ENCODE results near the gene AUTS2.

The AUTS2 gene

DNA sequence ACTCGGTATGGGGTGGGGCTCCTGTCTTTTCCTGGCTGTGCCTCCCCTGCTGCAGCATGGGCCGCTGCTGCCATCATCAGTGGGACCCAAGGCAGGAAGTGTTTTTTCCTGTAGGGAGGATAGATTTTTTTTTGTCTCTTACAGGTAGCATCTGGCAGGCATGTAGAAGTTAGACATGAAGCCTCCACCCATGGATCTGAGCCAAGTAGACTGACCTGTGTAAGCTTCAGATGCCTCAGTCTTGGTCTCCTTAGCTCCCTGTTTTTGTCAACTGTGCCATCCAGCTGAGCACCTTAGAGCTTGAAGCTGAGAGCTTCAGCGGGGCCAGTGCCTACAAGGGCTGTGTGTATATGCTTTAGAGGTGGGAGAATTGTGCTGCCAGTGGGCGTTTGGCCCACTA lies 93.5 kb downstream of the AUTS2 start:
- no peak for DNase-seq

DNA sequence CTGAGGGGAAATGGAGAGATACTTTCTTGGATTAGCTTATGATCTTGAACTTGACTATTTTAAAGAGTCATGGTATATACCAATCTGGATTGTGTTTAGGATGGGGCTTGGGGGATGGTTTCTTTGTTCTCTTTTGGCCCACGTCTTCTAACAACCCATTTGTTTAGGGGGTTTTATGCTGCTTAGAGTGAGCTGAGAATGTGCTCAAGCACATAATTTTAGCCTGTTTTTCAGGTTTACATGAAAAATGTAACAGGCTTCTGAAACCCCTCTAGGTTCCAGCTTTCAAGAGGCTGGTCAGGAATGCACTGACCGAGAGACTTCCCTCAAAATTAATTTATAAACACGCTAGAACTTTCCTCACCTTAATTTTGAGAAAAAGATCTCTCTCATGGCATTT lies 94.3 kb downstream of the AUTS2 start:
- DNase-seq: no peak

DNA sequence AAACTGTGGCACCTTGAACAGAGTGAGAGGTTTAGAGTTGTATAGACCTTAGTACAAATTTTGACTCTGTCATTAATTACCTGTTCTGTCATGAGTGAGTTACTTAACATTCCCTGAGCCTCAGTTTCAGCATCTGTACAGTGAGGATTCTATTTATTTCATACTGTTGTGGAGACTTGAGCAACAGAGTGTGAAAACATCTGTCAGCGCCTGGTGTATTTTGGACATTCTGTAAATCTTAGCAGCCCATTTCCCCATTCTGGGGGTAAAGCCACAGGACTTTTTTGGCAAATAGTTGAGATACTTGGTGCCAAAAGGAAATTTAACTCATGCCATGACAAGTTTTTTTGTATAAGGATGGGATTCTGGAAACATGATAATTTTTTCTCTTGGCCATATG lies 94.8 kb downstream of the AUTS2 start:
- DNase-seq: no peak

DNA sequence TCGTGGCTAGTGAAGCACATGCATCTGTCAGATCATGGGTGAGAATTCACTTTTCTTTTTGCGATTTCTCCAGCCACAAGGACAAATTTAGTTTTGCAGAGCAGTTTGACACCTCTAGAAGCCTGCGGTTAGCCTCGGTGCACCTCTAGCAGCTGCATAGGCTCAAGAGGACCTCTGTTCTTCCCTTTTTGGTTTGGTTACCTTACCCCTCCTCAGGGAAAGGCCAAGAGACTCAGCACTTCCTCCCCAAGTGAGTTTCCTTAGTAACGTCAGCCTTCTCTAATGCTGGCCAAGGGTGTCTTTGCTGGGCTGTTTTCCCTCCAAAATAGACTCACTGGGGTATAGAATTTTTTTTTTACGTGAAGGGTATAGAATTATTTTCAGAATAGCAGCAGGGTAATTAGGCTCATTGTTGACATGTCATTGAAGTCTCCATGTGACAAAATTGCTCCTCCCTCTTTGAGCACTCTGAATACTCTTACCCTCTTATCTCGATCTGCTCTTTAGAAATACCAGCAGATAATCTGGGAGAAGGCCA lies 97.8 kb downstream of the AUTS2 start:
- no peak for DNase-seq

- DNase-seq: no peak
These were observed 98.7 kb downstream of the AUTS2 start for GRCh38 chr7:69696686-69697685.

DNA sequence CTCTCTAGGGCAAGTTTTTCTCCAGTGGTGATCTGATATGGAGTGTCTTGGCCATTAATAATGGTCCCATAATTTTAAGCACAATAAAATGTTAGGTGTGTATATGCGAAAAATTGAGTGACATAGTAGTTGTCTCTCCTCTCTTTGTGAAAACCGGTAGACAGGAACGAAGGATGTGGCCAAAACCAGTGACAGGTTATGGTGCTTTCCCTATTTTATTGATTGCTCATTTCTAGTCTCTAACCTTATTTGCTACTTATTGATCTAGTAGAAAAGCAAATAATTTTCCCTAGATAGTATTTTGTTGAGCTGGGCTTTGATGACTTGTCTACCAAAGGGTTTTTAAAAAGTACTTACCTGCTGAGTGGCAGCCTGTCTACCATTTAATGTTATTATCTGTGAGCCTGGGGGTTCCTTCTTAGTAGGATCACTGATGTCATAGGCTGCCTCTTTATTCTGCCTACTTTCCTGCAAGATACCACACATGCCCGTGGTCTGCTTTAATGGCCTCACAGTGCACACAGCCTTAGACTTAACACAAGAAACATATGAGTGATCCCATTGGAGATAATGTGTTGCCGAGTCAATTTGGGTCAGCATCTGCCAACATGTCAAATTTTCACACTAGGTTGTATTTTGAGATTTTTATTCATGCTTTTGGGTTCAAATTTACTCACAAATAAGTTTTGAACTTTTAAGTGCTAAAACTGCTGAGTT lies 100.0 kb downstream of the AUTS2 start:
- DNase-seq: no peak

GRCh38 chr7:69699931-69700330 lies 101.7 kb downstream of the AUTS2 start:
- DNase-seq: no peak

DNA sequence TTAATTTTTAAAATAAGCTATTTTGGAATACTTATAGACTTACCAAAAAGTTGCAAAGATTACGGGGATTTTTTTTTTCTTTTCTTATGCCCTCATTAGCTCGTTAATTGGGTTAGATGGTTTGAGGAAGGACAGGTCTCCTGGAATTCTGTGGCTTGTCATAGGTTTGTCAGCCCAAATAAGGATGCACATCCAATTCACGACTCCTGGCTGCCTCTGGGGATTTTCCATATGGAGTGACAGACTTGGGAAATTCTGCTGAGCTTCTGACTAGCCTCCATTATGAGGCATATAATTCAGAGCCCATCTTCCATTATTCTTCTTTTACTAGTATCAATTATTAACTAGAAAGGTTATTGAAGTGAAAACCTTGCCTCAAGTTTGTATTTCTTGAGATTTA lies 102.1 kb downstream of the AUTS2 start:
- no peak for DNase-seq

- no peak for DNase-seq
These were observed 103.0 kb downstream of the AUTS2 start for GRCh38 chr7:69701288-69701687.

GRCh38 chr7:69702357-69702756 lies 104.1 kb downstream of the AUTS2 start:
- DNase-seq: no peak

GRCh38 chr7:69703099-69703498 lies 104.8 kb downstream of the AUTS2 start:
- DNase-seq: no peak

DNA sequence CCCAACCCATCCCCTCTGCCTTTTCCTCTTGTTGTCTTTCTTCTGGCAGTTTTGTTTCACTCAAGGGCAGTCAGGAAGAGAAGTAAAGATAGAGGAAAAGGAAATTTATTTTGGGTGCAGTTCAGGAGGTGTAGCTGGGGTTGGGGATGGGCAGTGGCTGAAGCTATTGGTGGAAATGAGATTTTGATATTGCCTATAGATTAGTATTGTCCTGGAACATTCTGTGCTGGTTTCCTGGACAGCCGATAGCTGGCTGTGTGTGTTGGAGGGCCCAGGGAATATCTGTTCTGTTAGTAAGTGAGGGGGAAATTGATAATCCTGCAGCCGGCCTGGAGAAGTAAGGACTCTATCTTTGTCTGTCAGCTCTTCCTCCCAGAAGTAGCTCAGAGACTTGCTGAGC lies 107.8 kb downstream of the AUTS2 start:
- no peak for DNase-seq

GRCh38 chr7:69708857-69709256 lies 110.6 kb downstream of the AUTS2 start:
- no peak for DNase-seq

- DNase-seq: no peak
These were observed 112.6 kb downstream of the AUTS2 start for GRCh38 chr7:69710768-69711438.

DNA sequence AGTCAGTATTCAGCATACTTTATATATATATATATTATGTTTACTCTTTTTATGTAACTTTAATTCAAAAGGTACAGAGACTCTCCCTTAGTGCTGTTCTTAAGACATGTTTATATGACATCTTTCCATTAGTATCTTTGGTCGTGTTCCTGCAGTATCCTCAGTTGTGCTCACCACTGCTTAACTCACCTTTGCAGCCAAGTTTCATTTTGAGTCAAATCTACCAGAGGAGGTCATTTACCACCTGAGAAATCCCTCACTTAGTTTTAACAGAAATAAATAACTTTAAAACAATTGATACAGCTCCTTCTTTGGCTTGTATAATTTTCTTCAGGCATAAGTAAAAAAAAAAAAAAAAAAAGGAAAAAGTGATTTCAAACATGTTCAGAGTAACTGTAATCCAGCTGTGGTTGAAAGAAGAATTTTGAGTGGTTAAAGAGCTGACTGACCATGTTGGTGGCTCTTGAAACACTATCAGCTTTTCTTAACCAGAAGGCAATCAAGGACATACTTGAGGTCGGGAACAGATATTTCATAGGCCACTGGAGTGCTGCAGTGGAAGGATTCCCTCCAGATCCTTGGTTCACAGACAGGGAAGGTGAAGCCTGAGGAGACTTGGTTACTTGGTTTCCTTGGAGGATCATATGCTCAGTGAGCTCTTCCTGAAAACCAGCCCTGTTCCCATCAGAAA lies 116.8 kb downstream of the AUTS2 start:
- no peak for DNase-seq

DNA sequence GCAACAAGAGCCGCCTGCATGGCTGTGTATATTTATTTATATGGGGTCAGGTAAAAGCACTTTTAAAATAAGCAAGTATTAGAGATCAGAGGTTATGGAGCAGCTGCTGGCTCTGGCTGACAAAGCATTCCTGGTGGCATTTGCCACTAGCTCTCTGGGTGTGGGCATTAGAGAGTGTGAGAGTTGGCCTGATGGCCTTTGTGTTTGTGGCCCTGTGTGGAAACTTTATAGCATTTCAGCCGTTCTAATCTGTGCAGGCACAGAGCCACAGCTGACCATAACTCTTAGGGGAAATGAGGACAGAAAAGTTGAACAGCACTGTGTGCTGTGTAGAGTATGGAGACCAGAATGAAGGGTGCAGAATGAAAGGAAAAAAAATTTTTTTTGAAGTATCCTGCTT lies 118.9 kb downstream of the AUTS2 start:
- no peak for DNase-seq

GRCh38 chr7:69719717-69720116 lies 121.4 kb downstream of the AUTS2 start:
- DNase-seq: no peak

- no peak for DNase-seq
These were observed 124.6 kb downstream of the AUTS2 start for GRCh38 chr7:69722843-69723242.

DNA sequence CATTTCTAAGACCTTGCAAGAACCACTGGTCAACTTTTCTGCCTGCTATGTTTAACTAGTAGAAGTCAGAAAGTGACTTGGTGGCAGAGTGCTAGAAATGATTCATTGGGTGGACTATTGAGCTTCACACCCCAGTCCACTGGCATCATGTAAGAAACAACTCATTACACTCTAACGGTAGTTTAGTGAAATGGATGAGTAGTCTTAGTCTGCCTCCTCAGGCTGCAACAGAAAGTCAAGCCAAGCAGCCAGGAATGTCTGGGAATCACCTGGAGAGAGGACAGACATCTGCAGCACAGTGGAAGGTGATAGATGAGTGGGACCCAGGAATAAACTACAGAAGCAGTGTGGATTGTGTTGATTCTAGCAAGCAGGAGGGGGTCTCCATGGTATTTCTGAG lies 125.4 kb downstream of the AUTS2 start:
- no peak for DNase-seq

GRCh38 chr7:69728304-69728703 lies 130.0 kb downstream of the AUTS2 start:
- no peak for DNase-seq

- no peak for DNase-seq
These were observed 133.9 kb downstream of the AUTS2 start for GRCh38 chr7:69732203-69732602.

DNA sequence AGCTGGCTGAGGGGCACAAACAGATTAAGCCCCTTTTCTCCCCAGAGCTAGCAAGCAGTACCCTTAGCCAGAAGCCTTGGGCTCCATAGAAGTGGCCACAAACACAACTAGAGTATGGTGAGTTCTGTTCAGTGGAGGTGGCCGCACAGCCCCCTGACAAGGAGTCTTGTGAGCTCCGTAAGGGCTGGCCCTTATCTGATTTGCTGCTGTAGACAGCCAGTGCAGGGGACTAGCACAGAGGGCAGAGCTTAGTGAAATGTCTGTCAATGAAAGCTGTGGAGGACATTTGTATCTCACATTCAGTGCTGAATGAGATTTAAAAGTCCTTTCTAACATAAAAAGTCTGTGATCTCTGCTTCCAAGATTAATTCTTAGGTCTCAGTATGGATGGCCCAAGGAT lies 137.3 kb downstream of the AUTS2 start:
- DNase-seq: no peak

All from left hindlimb (tissue), 1 donor.